ENCODE measurements around the gene SLC9A5.

DNA sequence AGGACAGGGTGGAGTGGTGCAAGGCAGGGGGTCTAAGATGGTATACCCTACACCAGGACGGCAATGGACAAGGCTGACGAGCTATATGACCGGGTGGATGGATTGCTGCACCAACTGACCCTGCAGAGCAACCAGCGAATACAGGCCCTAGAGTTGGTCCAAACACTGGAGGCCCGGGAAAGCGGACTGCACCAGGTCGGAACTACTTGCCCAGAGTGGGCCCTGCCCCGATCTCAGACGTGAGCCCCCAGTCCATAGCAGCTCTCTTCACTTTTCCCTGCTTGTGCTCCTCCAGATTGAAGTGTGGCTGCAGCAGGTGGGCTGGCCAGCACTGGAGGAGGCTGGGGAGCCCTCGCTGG is 33.6 kb downstream of the SLC9A5 start:
- TF ChIP-seq, protein P1, sequence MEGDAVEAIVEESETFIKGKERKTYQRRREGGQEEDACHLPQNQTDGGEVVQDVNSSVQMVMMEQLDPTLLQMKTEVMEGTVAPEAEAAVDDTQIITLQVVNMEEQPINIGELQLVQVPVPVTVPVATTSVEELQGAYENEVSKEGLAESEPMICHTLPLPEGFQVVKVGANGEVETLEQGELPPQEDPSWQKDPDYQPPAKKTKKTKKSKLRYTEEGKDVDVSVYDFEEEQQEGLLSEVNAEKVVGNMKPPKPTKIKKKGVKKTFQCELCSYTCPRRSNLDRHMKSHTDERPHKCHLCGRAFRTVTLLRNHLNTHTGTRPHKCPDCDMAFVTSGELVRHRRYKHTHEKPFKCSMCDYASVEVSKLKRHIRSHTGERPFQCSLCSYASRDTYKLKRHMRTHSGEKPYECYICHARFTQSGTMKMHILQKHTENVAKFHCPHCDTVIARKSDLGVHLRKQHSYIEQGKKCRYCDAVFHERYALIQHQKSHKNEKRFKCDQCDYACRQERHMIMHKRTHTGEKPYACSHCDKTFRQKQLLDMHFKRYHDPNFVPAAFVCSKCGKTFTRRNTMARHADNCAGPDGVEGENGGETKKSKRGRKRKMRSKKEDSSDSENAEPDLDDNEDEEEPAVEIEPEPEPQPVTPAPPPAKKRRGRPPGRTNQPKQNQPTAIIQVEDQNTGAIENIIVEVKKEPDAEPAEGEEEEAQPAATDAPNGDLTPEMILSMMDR (conservative IDR thresholded peaks at IDR 0.05; ENCODE audit: low read depth, low read length) = no peak
- no peak for TF ChIP-seq EZH2phosphoT487 (IDR thresholded peaks at IDR 0.05; ENCODE audit: borderline replicate concordance, low read length)

Measured in PC-3 (cell line).